Esophagus squamous epithelium (tissue), 4 donors: ENCODE measurements around the gene SPSB1.

ENCODE experiments used
- POLR2A ChIP-seq, 4 donors: fragments of 450-650 bp; IDR thresholded peaks; one replicate each; pipeline ENCODE4 v1.6.1; 2017; ENCODE audit warnings: antibody characterized with exemption in 4 of 4, mild to moderate bottlenecking in 4 of 4, moderate library complexity in 3 of 4
- TF ChIP-seq, protein P1 (sequence below), 6 experiments: fragments of 450-650 bp in 4 of 6; fragments of 200-600 bp in 2 of 6; sonication (generic) in 2 of 6; IDR thresholded peaks; one replicate each; pipeline ENCODE4 v1.5.1; 2016 to 2019; ENCODE audit warnings: antibody characterized with exemption in 6 of 6, mild to moderate bottlenecking in 4 of 6, moderate library complexity in 4 of 6

DNA sequence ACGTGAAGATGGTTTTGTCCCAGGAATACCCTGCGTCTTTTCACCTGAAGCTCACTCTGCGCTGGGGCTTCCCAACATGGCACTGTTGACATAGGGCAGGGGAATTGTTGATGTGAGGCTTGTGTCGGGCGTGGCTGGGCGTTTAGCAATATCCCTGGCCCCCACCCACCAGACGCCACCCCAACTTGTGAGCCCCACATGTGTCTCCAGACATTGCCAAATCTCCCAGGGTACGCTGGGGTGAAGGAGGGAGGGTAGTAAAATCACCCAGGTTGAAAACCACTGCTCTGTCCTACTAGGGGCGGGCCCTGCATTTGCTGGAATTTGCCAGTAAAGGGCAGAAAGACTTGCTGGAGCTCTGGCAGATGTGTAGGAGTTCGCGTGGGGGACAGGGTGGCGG is 36.0 kb downstream of the SPSB1 start:
- TF ChIP-seq, protein P1, sequence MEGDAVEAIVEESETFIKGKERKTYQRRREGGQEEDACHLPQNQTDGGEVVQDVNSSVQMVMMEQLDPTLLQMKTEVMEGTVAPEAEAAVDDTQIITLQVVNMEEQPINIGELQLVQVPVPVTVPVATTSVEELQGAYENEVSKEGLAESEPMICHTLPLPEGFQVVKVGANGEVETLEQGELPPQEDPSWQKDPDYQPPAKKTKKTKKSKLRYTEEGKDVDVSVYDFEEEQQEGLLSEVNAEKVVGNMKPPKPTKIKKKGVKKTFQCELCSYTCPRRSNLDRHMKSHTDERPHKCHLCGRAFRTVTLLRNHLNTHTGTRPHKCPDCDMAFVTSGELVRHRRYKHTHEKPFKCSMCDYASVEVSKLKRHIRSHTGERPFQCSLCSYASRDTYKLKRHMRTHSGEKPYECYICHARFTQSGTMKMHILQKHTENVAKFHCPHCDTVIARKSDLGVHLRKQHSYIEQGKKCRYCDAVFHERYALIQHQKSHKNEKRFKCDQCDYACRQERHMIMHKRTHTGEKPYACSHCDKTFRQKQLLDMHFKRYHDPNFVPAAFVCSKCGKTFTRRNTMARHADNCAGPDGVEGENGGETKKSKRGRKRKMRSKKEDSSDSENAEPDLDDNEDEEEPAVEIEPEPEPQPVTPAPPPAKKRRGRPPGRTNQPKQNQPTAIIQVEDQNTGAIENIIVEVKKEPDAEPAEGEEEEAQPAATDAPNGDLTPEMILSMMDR (IDR thresholded peaks at IDR 0.05): no peak
- TF ChIP-seq POLR2A (IDR thresholded peaks at IDR 0.05): no peak
